Stimulated activated effector memory CD8-positive, alpha-beta T cell treated with anti-CD3 and anti-CD28 coated beads, Interleukin-12 subunit alpha, Interleukin-12 subunit beta, amount 100 ng/mL, for 72 hours (primary cell): ENCODE data around the gene CFAP46.

ENCODE experiments used
- ATAC-seq: fragments of 150-1000 bp; cut with Tn5 transposase; 2 replicates; pipeline ENCODE4 v1.10.0; 2021
- DNase-seq, 2 donors: peaks; one replicate each; pipeline ENCODE4 v3.0.0; 2021 to 2022; ENCODE audit warnings: low spot score in 2 of 2
- H3K27ac Mint-ChIP-seq: one replicate; pipeline ENCODE4 v1.8.0; 2022; ENCODE audit warnings: mild to moderate bottlenecking, mixed read lengths
- H3K36me3 Mint-ChIP-seq: one replicate; pipeline ENCODE4 v1.8.0; 2022; ENCODE audit warnings: mild to moderate bottlenecking, mixed read lengths
- H3K4me1 Mint-ChIP-seq: one replicate; pipeline ENCODE4 v1.8.0; 2022; ENCODE audit warnings: mixed read lengths
- H3K4me3 Mint-ChIP-seq: one replicate; pipeline ENCODE4 v1.8.0; 2022; ENCODE audit warnings: mild to moderate bottlenecking, mixed read lengths
- H3K9me3 Mint-ChIP-seq: one replicate; pipeline ENCODE4 v1.8.0; 2022; ENCODE audit warnings: mixed read lengths

Gene CFAP46

DNA sequence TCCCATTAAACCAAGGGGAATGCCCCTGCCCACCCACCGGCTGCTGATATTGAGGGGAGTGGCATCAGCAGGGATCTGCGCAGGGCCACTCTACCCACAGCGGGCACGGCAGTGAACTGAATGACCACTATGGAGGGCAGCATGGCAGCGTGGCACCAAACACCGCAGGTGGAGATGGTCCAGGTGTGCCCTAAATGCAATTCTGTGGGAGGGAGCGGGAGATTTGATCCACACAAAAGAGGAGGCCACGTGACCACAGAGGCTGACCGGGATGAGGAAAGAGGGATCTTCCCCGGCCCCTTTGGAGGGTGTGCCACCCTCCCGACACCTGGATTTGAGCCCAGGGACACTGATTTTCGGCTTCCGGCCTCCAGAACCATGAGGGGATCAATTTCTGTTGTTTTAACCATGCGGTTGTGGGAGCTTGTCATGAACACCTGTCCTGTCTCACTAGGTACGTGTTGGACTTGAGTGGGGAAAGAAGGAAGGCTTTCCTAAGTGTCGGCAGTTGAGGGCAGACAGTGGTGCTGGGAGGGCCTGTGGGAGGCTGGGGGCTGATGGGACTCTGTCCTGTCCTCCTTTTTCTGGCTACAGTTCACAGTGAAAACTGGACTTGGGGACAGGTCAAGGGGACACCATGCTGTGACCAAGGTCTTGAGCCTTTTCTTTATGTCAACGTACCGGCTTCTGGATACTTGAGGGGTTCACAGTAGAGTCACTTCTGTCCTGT lies 66.1 kb downstream of the CFAP46 start:
- DNase-seq (no peak), ATAC-seq (no peak)
- Mint-ChIP-seq H3K27ac (no peak overlapping the region), H3K4me3 (no peak overlapping the region), H3K9me3 (no peaks in the 10 kb centered on the region), H3K36me3 (no peaks in the 10 kb centered on the region), H3K4me1 (peaks cover 5% of the 10 kb centered on the region)

DNA sequence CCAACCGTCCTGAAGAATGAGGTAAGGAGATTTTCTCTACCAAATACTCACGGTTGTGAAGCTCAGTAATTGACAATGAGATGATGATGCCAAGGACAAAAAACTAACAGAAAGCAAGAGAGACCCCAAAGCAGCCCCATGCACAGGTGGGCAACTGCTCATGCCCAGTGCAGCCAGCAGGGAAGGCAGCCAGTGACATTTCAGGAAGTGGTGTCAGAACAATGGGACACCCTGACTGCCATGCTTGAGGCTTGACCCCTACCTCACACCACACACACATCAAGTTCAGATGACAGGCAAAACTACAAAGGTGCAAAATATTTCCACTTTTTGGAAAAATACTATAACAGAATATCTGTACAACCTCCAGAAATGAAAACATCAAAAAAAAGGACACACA lies 66.9 kb downstream of the CFAP46 start:
- H3K9me3 Mint-ChIP-seq: no peaks in the 10 kb centered on the region

DNA sequence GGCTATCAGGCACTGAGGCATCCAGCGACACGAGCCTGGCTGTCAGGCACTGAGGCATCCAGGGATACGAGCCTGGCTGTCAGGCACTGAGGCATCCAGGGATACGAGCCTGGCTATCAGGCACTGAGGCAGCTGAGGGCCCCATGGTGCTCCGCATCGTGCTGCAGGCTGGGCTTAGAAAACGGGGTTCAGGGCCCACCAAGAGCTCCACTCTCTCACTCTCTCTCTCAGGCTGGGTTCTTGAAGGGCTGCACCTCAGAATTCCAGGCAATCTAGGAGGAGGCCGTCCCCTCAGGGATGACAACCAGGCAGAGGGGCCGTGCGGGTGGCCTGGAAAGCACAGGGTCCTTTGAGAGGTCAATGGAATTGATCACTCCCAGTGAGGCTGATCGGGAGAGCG lies 69.0 kb downstream of the CFAP46 start:
- DNase-seq (no peak), ATAC-seq (no peak)
- Mint-ChIP-seq H3K27ac (no peak overlapping the region), H3K4me3 (no peak overlapping the region), H3K4me1 (no peaks in the 10 kb centered on the region), H3K36me3 (no peaks in the 10 kb centered on the region), H3K9me3 (no peaks in the 10 kb centered on the region)

More for the DNA sequence above, 66.9 kb downstream of the CFAP46 start:
- H3K27ac Mint-ChIP-seq: no peak overlapping the region
- no peak overlapping the region for H3K4me3 Mint-ChIP-seq
- ATAC-seq (no peak), DNase-seq (no peak)
- peaks cover 5% of the 10 kb centered on the region for H3K4me1 Mint-ChIP-seq
- H3K36me3 Mint-ChIP-seq: no peaks in the 10 kb centered on the region

DNA sequence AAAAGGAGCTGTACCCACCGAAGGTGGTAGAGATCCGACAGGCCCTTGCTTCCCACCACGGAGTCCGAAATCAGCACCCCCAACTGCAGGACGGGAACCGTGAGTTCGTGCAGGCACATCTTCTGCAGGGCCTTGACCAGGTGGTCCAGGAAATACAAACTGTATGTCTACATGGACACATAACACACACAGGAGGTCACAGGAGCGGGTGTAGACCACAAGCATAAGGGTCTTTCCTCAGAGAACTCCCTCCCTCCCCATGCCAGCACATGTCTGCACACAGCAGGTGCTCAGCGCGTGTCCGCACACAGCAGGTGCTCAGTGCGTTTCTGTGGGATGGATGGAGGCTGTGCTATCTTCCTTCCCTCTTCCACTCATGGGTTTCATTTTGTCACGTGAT lies 69.7 kb downstream of the CFAP46 start:
- H3K9me3 Mint-ChIP-seq: no peaks in the 10 kb centered on the region
- H3K36me3 Mint-ChIP-seq: no peaks in the 10 kb centered on the region
- no peak overlapping the region for H3K27ac Mint-ChIP-seq
- no peak for DNase-seq
- no peak overlapping the region for H3K4me3 Mint-ChIP-seq
- no peak for ATAC-seq
- no peaks in the 10 kb centered on the region for H3K4me1 Mint-ChIP-seq

DNA sequence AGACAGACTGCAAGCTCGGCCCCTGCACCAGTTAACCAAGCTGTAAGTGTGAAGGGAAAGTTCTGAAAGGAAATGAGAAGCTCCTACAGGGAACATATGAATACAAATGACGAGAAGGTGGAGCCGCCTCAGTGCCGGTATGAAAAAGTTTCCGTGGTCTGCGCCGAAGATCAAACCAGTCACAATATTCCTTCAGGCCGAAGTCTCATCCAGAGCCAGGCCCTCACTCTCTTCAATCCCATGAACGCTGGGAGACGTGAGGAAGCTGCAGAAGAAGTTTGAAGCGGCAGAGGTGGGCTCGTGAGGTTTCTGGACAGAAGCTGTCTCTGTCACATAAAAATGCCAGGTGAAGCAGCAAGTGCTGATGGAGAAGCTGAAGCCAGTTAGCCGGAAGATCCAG lies 71.9 kb downstream of the CFAP46 start:
- Mint-ChIP-seq H3K9me3 (no peaks in the 10 kb centered on the region), H3K36me3 (no peaks in the 10 kb centered on the region), H3K4me3 (no peak overlapping the region), H3K4me1 (no peaks in the 10 kb centered on the region), H3K27ac (no peak overlapping the region)
- no peak for DNase-seq
- ATAC-seq: no peak

DNA sequence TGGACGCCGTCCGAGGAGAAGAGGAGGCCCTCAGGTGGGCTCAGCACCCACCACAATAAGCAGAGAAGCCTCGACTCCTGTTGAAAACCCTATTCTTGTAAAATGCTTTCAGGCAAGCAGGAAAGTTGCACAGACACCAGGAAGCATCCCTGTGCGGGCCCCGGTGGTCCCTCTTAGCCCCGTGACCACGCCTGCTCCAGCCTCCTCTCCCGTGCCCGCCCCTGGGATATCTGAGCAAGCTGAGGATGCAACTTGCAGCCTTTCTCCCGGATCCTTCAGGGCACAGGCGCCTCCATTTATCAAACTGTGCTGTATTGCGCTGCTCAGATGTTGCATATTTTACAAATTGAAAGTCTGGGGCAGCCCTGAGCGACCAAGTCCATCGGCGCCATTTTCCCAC lies 72.7 kb downstream of the CFAP46 start:
- no peak overlapping the region for H3K4me3 Mint-ChIP-seq
- ATAC-seq: no peak
- H3K4me1 Mint-ChIP-seq: no peaks in the 10 kb centered on the region
- no peaks in the 10 kb centered on the region for H3K9me3 Mint-ChIP-seq
- no peak overlapping the region for H3K27ac Mint-ChIP-seq
- DNase-seq: no peak
- H3K36me3 Mint-ChIP-seq: no peaks in the 10 kb centered on the region

DNA sequence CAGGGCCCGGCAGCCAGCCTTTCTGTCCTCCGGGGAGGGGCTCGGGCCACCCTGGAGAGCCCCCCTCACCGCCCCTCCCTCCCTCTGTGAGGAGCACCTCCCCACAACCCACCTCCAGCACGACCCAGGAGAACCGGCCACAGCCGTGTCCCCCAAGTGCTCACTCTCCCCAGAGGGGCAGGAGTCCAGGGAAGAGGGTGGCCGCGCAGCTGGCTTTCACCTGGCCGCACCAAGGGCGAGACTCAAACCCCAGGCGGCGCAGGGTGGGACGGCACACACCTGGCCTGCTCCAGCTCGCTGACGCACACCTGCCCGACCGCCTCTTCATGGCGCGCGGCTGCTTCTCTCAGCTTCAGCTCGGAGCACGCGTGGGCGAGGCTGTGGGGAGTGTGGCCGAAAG lies 73.4 kb downstream of the CFAP46 start:
- Mint-ChIP-seq H3K9me3 (no peaks in the 10 kb centered on the region), H3K4me3 (no peak overlapping the region), H3K27ac (no peak overlapping the region), H3K36me3 (no peaks in the 10 kb centered on the region), H3K4me1 (no peaks in the 10 kb centered on the region)
- DNase-seq: no peak
- ATAC-seq: no peak

DNA sequence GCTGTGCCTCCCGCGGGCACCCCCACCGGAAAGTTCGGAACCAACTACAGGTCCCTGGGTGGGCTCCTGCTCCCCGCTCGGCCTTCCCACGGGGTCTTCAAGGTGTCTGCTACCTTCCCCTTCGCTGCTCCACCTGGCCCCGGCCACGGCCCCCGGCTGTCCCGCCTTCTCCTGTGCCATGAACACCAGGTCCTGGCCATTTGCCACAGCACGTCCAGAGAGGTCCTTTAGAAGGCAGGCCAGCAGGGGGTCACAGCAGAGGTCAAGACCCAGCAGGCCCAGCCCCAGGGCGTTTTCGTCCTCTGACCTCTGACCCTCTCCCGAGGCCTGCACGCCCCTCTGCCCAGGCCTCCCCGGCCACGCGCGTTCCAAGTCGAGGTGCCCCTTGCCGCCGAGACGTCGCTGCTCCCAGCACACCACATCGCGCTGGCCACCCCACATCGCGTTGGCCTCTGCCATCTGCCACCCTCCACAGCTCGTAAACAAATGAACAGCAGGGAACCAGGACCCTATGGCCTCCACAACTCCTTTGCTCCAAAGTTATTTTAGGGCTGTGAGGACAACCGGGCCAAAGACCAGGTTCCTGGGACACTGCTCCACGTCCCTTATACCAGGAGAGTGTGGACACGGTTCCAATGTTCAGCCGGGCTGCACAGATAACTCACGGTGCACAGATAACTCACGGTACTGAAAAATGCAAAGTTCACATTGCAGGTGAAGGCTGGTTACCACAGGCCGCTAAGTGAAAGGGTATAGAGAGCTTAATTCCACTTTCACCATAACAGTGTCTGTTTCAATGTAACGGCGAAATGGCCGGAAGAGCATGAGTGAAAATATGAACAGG lies 74.3 kb downstream of the CFAP46 start:
- H3K27ac Mint-ChIP-seq: no peak overlapping the region
- H3K9me3 Mint-ChIP-seq: no peaks in the 10 kb centered on the region
- peaks cover 8% of the 10 kb centered on the region for H3K4me1 Mint-ChIP-seq
- no peak overlapping the region for H3K4me3 Mint-ChIP-seq
- ATAC-seq (no peak), DNase-seq (no peak)
- no peaks in the 10 kb centered on the region for H3K36me3 Mint-ChIP-seq

DNA sequence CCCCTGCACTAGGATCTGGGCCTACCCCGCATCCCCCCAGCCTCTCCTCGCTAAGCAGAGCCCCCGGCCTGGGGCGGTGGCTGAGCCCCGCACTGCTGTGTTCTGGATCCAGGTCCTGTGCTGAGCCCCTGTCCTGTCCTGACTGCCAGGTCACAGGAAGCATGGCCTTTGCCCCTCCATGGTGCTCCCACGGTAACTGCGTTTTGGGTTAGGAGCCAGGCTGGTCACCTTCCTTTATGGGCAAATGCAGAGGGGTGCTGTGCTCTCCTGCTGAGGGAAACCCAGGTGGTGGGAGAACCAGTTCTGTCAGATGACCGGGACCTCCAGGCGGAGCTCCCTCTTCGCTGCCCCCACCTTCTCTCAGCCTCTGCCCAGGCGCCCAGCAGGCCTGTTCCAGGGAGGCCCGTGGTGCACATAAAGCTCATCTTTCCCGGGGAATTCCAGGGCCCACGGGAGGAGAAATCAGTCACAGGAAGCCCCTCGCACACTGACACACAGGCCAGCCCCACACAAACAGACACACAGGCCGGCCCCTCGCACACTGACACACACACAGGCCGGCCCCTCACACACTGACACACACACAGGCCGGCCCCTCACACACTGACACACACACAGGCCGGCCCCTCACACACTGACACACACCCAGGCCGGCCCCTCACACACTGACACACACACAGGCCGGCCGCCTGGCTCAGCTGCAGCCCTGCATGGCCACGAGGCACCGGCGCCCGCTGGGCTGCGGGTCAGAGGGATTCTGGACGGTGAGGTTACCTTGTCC lies 75.6 kb downstream of the CFAP46 start:
- H3K9me3 Mint-ChIP-seq: no peaks in the 10 kb centered on the region
- no peaks in the 10 kb centered on the region for H3K36me3 Mint-ChIP-seq
- no peak overlapping the region for H3K4me3 Mint-ChIP-seq
- ATAC-seq (peak; percentile 7), DNase-seq (no peak)
- H3K27ac Mint-ChIP-seq: no peak overlapping the region
- H3K4me1 Mint-ChIP-seq: peaks cover 8% of the 10 kb centered on the region

DNA sequence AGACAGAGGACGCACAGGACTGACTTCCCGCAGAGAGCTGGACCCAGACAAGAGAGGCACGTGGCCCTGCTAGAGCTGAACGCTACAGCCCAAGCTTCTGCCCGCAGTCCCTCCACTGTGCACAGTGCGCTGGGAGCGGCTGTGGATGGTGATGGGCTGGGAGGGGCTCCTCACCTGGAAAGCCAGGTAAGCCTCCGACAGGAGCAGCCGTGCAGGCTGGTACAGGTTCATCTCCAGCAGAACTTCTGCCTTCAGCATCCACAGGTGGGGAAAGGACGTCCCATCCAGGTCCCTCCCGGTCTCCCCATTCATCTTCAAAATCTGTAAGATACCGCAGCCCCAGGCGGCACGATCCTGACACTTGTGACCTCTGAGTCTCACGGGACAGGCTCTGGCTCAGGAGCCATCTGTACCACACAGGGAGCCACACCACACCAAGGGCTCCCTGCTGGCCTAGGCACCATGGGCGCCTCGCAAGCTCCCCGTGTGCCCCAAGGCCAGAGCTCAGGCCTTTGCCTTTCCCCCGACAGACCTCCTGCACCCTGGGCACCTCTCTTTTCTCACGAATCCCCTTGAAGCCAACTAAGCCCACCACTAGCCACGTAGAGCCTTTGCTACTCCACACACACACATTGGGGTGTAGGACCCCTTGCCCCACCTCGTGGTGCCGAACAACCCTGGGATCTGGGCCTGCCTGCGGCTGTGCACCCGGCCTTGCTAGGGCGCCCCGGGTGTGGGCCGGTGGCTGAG lies 76.3 kb downstream of the CFAP46 start:
- no peak overlapping the region for H3K27ac Mint-ChIP-seq
- DNase-seq (no peak), ATAC-seq (peak; percentile 25)
- no peak overlapping the region for H3K4me3 Mint-ChIP-seq
- no peaks in the 10 kb centered on the region for H3K36me3 Mint-ChIP-seq
- H3K9me3 Mint-ChIP-seq: no peaks in the 10 kb centered on the region
- H3K4me1 Mint-ChIP-seq: peaks cover 8% of the 10 kb centered on the region

DNA sequence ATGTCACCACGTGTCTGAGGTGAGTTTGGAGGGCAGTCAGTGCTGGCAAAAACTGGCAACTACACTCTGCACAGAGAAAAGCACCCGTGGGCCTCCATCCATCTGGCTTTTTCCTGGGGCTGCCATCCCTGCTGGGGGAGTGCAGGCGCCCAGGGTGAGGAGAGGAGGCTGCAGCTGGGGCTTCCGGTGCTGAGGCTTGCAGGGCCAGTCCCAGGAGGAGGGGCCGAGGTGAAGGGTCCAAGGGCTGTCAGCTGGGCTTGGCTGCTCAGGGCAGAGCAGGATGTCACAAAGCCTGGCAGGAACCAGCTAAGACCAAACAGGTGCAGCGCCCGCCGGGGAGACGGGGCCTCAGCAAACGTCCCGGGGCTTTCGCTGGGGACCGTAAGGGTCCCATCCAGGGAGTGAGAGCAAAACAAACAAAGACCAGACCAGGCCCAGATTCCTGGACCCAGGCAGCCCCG lies 77.2 kb downstream of the CFAP46 start:
- Mint-ChIP-seq H3K9me3 (no peaks in the 10 kb centered on the region), H3K27ac (no peak overlapping the region), H3K4me1 (peaks cover 8% of the 10 kb centered on the region), H3K36me3 (no peaks in the 10 kb centered on the region), H3K4me3 (no peak overlapping the region)
- no peak for DNase-seq
- ATAC-seq: peak; percentile 3

DNA sequence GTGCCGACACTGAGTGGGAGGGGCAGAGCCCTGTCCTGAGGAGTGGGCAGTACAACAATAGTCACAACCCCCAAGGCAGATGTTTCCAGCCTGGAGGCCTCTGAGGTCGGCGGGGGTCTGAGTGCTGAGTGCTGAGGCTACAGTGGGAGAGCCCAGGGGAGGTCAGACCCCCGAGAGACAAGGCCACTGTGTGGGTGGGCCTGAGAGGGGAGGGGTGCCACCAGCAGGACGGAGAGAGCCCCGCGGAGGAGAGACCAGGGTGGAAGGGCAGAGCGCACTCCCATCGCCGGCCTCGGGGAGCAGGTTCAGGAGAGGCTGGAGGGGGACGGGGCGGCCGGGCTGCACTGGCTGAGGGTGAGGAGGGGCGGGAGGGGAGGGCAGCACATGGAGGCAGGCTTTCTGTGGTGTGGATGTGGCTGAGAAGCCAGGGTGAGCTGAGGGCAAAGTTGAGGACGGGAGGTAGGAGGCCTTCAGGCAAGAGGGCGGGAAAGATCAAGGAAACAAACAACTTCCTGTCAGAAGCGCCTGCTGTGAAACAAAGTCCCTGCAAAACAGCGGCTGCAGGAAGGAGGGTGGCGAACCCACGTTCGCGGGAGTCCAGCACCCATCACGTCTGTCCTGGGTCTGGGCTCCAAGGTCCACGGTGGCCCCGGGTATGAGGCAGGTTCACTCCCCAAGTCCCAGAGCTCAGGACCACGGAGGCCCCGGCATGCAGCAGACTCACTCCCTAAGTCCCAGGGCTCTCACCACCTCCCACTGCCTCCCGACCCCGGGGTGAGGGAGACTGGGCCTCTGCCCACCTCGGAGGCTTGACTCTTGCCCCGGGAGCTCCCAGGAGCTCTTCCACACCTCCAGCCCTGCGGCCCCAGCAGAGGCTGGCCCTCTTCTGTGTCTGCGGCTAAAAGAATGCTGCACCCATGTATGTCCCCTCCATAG lies 79.6 kb downstream of the CFAP46 start:
- no peak overlapping the region for H3K27ac Mint-ChIP-seq
- peaks cover 8% of the 10 kb centered on the region for H3K4me1 Mint-ChIP-seq
- no peak overlapping the region for H3K4me3 Mint-ChIP-seq
- DNase-seq (no peak), ATAC-seq (no peak)
- no peaks in the 10 kb centered on the region for H3K9me3 Mint-ChIP-seq
- no peaks in the 10 kb centered on the region for H3K36me3 Mint-ChIP-seq

DNA sequence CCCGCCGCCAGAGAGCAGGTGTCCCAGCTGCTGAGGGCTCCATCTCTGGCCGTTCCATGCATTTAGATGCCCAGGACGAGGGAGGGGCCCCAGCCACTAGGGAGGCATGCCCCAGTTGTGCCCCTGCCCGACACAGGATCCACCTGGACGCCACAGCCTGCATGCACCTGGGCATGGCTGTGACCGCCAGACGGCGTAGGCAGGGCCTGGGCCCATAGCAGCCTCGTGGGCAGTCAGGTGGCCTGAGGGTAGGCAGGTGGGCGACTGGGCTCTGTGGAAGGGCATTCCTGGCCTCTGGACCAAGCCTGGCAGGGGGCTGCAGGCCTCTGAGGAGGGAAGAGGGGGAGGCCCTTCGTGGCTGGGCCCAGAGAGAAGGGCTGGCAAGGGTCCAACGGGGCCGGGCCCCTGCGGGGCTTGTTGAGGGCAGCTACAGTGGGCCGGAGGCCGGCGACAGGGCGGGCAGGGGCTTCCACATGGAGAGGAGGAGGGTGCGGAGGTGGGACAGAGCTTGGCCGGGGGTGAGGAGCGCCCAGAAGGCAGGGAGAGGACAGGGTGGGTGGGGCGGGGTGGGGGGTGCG lies 80.4 kb downstream of the CFAP46 start:
- Mint-ChIP-seq H3K9me3 (no peaks in the 10 kb centered on the region), H3K36me3 (no peaks in the 10 kb centered on the region), H3K4me3 (no peak overlapping the region), H3K4me1 (peaks cover 8% of the 10 kb centered on the region), H3K27ac (no peak overlapping the region)
- DNase-seq: no peak
- ATAC-seq: no peak
